C4-2B (cell line): ENCODE data around the gene EHD1.

Experiments used
- H3K27ac ChIP-seq: fragments of 450-650 bp; 2 replicates; pipeline ENCODE4 v1.5.1; 2017
- CTCF ChIP-seq: fragments of 450-650 bp; conservative IDR thresholded peaks from 2 replicates; pipeline ENCODE4 v1.5.1; 2017; ENCODE audit warnings: mild to moderate bottlenecking
- ZFX ChIP-seq: fragments of 450-650 bp; IDR thresholded peaks from 2 replicates; pipeline ENCODE4 v1.6.1; 2017

Gene EHD1

GRCh38 chr11:64881476-64881875 lies 3.1 kb upstream of the EHD1 start:
- TF ChIP-seq CTCF (no peak), ZFX (no peak)
- no peak overlapping the region for H3K27ac ChIP-seq

GRCh38 chr11:64880240-64881001 lies 2.0 kb upstream of the EHD1 start:
- H3K27ac ChIP-seq, result no peak overlapping the region
- no peak for TF ChIP-seq ZFX
- TF ChIP-seq CTCF, result no peak

GRCh38 chr11:64879244-64879900 lies 951 bp upstream of the EHD1 start:
- peak overlapping the region; percentile 90 for H3K27ac ChIP-seq
- TF ChIP-seq ZFX (no peak), CTCF (no peak)

- peak overlapping the region; percentile 90 for H3K27ac ChIP-seq
- TF ChIP-seq CTCF, result no peak
- no peak for TF ChIP-seq ZFX
These were observed 263 bp downstream of the EHD1 start for GRCh38 chr11:64878223-64878493.

GRCh38 chr11:64877390-64878222 lies 815 bp downstream of the EHD1 start:
- H3K27ac ChIP-seq, result peak overlapping the region; percentile 90
- TF ChIP-seq CTCF (no peak), ZFX (no peak)

GRCh38 chr11:64876835-64877341 lies 1.5 kb downstream of the EHD1 start:
- TF ChIP-seq CTCF (no peak), ZFX (no peak)
- peak overlapping the region; percentile 90 for H3K27ac ChIP-seq
